ENCODE data around the gene HTR7. TPM values are rescaled to one million over a fixed set of nuclear protein-coding genes. Genes with fewer than 3 reads are reported as not detected.

HTR7 gene
- total and polyA plus RNA-seq, 9 of the 15 experiments (the other 6 are each of a cell fraction or from before 2014, with no cell fraction given) = 0.07 to 0.33 (median 0.18) TPM

DNA sequence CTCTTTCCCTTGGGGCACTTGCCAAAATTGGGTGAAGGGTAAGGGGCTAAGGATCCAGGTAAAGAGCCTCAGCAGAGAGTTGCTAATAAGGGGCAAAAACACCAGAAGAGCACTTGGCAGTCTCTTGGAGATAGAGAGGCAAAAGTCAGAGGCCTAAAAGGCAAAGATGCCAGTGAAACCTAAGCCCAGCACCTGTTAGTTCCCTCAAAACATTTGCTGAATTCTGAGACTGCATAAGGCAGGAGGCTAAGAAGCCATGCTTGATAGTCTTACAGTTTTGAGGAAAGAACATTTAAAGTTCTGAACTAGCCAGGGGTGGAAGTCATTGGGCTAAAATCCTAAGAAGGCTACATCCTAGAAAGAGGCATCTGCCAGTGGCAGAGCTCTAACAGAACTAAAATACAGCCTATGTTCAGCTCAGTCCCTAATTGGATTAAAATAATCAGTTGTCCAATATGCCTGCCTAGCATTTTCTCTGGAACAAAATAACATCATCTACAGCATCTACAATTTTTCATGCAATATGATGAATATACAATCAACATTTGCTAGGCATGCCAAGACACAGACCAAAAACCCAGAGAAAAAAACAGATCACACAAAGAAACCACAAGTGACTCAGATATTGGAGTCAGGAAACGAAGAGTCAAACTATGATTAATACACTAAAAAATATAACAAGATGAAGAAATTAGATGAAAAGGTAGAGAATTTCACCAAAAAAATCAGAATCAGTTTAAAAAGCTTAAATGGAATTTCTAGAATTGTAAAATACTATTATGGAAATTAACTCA is 7.7 kb downstream of the HTR7 start (continued):
- TF ChIP-seq, protein P1, sequence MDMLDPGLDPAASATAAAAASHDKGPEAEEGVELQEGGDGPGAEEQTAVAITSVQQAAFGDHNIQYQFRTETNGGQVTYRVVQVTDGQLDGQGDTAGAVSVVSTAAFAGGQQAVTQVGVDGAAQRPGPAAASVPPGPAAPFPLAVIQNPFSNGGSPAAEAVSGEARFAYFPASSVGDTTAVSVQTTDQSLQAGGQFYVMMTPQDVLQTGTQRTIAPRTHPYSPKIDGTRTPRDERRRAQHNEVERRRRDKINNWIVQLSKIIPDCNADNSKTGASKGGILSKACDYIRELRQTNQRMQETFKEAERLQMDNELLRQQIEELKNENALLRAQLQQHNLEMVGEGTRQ (CRISPR knock-in tag; IDR thresholded peaks at IDR 0.05) = no peak
- TF ChIP-seq EP400 (IDR thresholded peaks at IDR 0.05) (no peak), NCOA2 (IDR thresholded peaks at IDR 0.05; ENCODE audit: partially characterized antibody in 2 of 2) (no peak), CBX2 (IDR thresholded peaks at IDR 0.05; ENCODE audit: insufficient read depth, low read length, poor library complexity, severe bottlenecking) (no peak), L3MBTL2 (IDR thresholded peaks at IDR 0.05) (no peak)
- TF ChIP-seq, protein P2, sequence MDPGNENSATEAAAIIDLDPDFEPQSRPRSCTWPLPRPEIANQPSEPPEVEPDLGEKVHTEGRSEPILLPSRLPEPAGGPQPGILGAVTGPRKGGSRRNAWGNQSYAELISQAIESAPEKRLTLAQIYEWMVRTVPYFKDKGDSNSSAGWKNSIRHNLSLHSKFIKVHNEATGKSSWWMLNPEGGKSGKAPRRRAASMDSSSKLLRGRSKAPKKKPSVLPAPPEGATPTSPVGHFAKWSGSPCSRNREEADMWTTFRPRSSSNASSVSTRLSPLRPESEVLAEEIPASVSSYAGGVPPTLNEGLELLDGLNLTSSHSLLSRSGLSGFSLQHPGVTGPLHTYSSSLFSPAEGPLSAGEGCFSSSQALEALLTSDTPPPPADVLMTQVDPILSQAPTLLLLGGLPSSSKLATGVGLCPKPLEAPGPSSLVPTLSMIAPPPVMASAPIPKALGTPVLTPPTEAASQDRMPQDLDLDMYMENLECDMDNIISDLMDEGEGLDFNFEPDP (CRISPR knock-in tag; IDR thresholded peaks at IDR 0.05) = no peak
- TF ChIP-seq, protein P3, sequence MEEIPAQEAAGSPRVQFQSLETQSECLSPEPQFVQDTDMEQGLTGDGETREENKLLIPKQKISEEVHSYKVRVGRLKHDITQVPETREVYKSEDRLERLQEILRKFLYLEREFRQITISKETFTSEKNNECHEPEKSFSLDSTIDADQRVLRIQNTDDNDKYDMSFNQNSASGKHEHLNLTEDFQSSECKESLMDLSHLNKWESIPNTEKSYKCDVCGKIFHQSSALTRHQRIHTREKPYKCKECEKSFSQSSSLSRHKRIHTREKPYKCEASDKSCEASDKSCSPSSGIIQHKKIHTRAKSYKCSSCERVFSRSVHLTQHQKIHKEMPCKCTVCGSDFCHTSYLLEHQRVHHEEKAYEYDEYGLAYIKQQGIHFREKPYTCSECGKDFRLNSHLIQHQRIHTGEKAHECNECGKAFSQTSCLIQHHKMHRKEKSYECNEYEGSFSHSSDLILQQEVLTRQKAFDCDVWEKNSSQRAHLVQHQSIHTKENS (CRISPR knock-in tag; IDR thresholded peaks at IDR 0.05) = no peak

All from K562 (cell line).